ENCODE data around the gene RIMBP2. TPM values are rescaled to one million over a fixed set of nuclear protein-coding genes. Genes with fewer than 3 reads are reported as not detected.

The RIMBP2 gene
- total RNA-seq, 1 experiment from 2014 or later: 2.1 TPM

GRCh38 chr12:130639476-130640424, 76.3 kb downstream of the RIMBP2 start:
- Histone ChIP-seq H3K27me3 (ENCODE audit: control insufficient read depth, insufficient read depth, low read length) (no peaks in the 10 kb centered on the region), H3K4me3 (ENCODE audit: insufficient read depth, low read depth, low read length) (no peak overlapping the region), H3K36me3 (replicated peaks; ENCODE audit: control insufficient read depth, insufficient read depth, low read length) (no peaks in the 10 kb centered on the region)
- no peak for DNase-seq

GRCh38 chr12:130636370-130636769, 79.7 kb downstream of the RIMBP2 start:
- Histone ChIP-seq H3K36me3 (replicated peaks; ENCODE audit: control insufficient read depth, insufficient read depth, low read length) (no peaks in the 10 kb centered on the region), H3K4me3 (ENCODE audit: insufficient read depth, low read depth, low read length) (no peak overlapping the region), H3K27me3 (ENCODE audit: control insufficient read depth, insufficient read depth, low read length) (no peaks in the 10 kb centered on the region; the same call in 1 of the 2 replicates)
- DNase-seq: no peak

- no peaks in the 10 kb centered on the region; the same call in 1 of the 2 replicates for H3K27me3 ChIP-seq (ENCODE audit: control insufficient read depth, insufficient read depth, low read length)
- no peak for DNase-seq
- H3K36me3 ChIP-seq (replicated peaks; ENCODE audit: control insufficient read depth, insufficient read depth, low read length): no peaks in the 10 kb centered on the region
- H3K4me3 ChIP-seq (ENCODE audit: insufficient read depth, low read depth, low read length): no peak overlapping the region
Measured at GRCh38 chr12:130634866-130635265, 81.2 kb downstream of the RIMBP2 start.

- peak; percentile 76 for DNase-seq
- no peaks in the 10 kb centered on the region for H3K36me3 ChIP-seq (replicated peaks; ENCODE audit: control insufficient read depth, insufficient read depth, low read length)
- H3K4me3 ChIP-seq (ENCODE audit: insufficient read depth, low read depth, low read length): no peak overlapping the region
- H3K27me3 ChIP-seq (ENCODE audit: control insufficient read depth, insufficient read depth, low read length): no peaks in the 10 kb centered on the region; the same call in 1 of the 2 replicates
Measured at GRCh38 chr12:130633771-130634170, 82.3 kb downstream of the RIMBP2 start.

GRCh38 chr12:130632642-130633041, 83.5 kb downstream of the RIMBP2 start:
- H3K4me3 ChIP-seq (ENCODE audit: insufficient read depth, low read depth, low read length): no peak overlapping the region
- no peaks in the 10 kb centered on the region for H3K36me3 ChIP-seq (replicated peaks; ENCODE audit: control insufficient read depth, insufficient read depth, low read length)
- H3K27me3 ChIP-seq (ENCODE audit: control insufficient read depth, insufficient read depth, low read length): no peaks in the 10 kb centered on the region; the same call in 1 of the 2 replicates
- DNase-seq: no peak

- H3K27me3 ChIP-seq (ENCODE audit: control insufficient read depth, insufficient read depth, low read length): no peaks in the 10 kb centered on the region; the same call in 1 of the 2 replicates
- H3K36me3 ChIP-seq (replicated peaks; ENCODE audit: control insufficient read depth, insufficient read depth, low read length): no peaks in the 10 kb centered on the region
- DNase-seq: no peak
- no peak overlapping the region for H3K4me3 ChIP-seq (ENCODE audit: insufficient read depth, low read depth, low read length)
Measured at GRCh38 chr12:130628304-130628703, 87.8 kb downstream of the RIMBP2 start.

GRCh38 chr12:130627175-130627574, 88.9 kb downstream of the RIMBP2 start:
- H3K4me3 ChIP-seq (ENCODE audit: insufficient read depth, low read depth, low read length): no peak overlapping the region
- DNase-seq: no peak
- H3K27me3 ChIP-seq (ENCODE audit: control insufficient read depth, insufficient read depth, low read length): no peaks in the 10 kb centered on the region
- no peaks in the 10 kb centered on the region for H3K36me3 ChIP-seq (replicated peaks; ENCODE audit: control insufficient read depth, insufficient read depth, low read length)

GRCh38 chr12:130626601-130627000, 89.5 kb downstream of the RIMBP2 start:
- Histone ChIP-seq H3K36me3 (replicated peaks; ENCODE audit: control insufficient read depth, insufficient read depth, low read length) (no peaks in the 10 kb centered on the region), H3K4me3 (ENCODE audit: insufficient read depth, low read depth, low read length) (no peak overlapping the region)
- DNase-seq: no peak

GRCh38 chr12:130625201-130625600, 90.9 kb downstream of the RIMBP2 start:
- no peak for DNase-seq
- Histone ChIP-seq H3K27me3 (ENCODE audit: control insufficient read depth, insufficient read depth, low read length) (no peaks in the 10 kb centered on the region), H3K36me3 (replicated peaks; ENCODE audit: control insufficient read depth, insufficient read depth, low read length) (no peaks in the 10 kb centered on the region), H3K4me3 (ENCODE audit: insufficient read depth, low read depth, low read length) (no peak overlapping the region)

More at GRCh38 chr12:130626601-130627000, 89.5 kb downstream of the RIMBP2 start:
- H3K27me3 ChIP-seq (ENCODE audit: control insufficient read depth, insufficient read depth, low read length): no peaks in the 10 kb centered on the region

- no peaks in the 10 kb centered on the region for H3K27me3 ChIP-seq (ENCODE audit: control insufficient read depth, insufficient read depth, low read length)
- DNase-seq: no peak
- no peaks in the 10 kb centered on the region for H3K36me3 ChIP-seq (replicated peaks; ENCODE audit: control insufficient read depth, insufficient read depth, low read length)
- no peak overlapping the region for H3K4me3 ChIP-seq (ENCODE audit: insufficient read depth, low read depth, low read length)
Measured at GRCh38 chr12:130622803-130623202, 93.3 kb downstream of the RIMBP2 start.

GRCh38 chr12:130621696-130622298, 94.3 kb downstream of the RIMBP2 start:
- no peak for DNase-seq
- Histone ChIP-seq H3K36me3 (replicated peaks; ENCODE audit: control insufficient read depth, insufficient read depth, low read length) (no peaks in the 10 kb centered on the region), H3K4me3 (ENCODE audit: insufficient read depth, low read depth, low read length) (no peak overlapping the region), H3K27me3 (ENCODE audit: control insufficient read depth, insufficient read depth, low read length) (no peaks in the 10 kb centered on the region)

- no peaks in the 10 kb centered on the region for H3K27me3 ChIP-seq (ENCODE audit: control insufficient read depth, insufficient read depth, low read length)
- no peak overlapping the region for H3K4me3 ChIP-seq (ENCODE audit: insufficient read depth, low read depth, low read length)
- DNase-seq: no peak
- no peaks in the 10 kb centered on the region for H3K36me3 ChIP-seq (replicated peaks; ENCODE audit: control insufficient read depth, insufficient read depth, low read length)
Measured at GRCh38 chr12:130620756-130621155, 95.3 kb downstream of the RIMBP2 start.

- H3K36me3 ChIP-seq (replicated peaks; ENCODE audit: control insufficient read depth, insufficient read depth, low read length): no peaks in the 10 kb centered on the region
- H3K4me3 ChIP-seq (ENCODE audit: insufficient read depth, low read depth, low read length): no peak overlapping the region
- no peaks in the 10 kb centered on the region for H3K27me3 ChIP-seq (ENCODE audit: control insufficient read depth, insufficient read depth, low read length)
- DNase-seq: no peak
Measured at GRCh38 chr12:130620281-130620680, 95.8 kb downstream of the RIMBP2 start.

- Histone ChIP-seq H3K36me3 (replicated peaks; ENCODE audit: control insufficient read depth, insufficient read depth, low read length) (no peaks in the 10 kb centered on the region), H3K4me3 (ENCODE audit: insufficient read depth, low read depth, low read length) (no peak overlapping the region), H3K27me3 (ENCODE audit: control insufficient read depth, insufficient read depth, low read length) (no peaks in the 10 kb centered on the region)
- no peak for DNase-seq
Measured at GRCh38 chr12:130619385-130620001, 96.6 kb downstream of the RIMBP2 start.

- Histone ChIP-seq H3K4me3 (ENCODE audit: insufficient read depth, low read depth, low read length) (no peak overlapping the region), H3K36me3 (replicated peaks; ENCODE audit: control insufficient read depth, insufficient read depth, low read length) (no peaks in the 10 kb centered on the region), H3K27me3 (ENCODE audit: control insufficient read depth, insufficient read depth, low read length) (no peaks in the 10 kb centered on the region)
- DNase-seq: no peak
Measured at GRCh38 chr12:130617219-130617618, 98.9 kb downstream of the RIMBP2 start.
